Neuronal stem cell (in vitro differentiated cells): ENCODE results near the gene LNX2. TPM values are rescaled to one million over a fixed set of nuclear protein-coding genes. Genes with fewer than 3 reads are reported as not detected.

Source experiments
- DNase-seq: peaks from one replicate; pipeline ENCODE4 v3.0.0-alpha.2; 2013; ENCODE audit warnings: low spot score
- H2AFZ ChIP-seq: one replicate; pipeline ENCODE4 v1.6.1; 2013; ENCODE audit warnings: mild to moderate bottlenecking, low read length, inconsistent platforms
- H2AK5ac ChIP-seq: 2 replicates; pipeline ENCODE4 v1.6.1; 2013; ENCODE audit warnings: low read depth, mild to moderate bottlenecking, inconsistent platforms, low read length, moderate library complexity, mixed read lengths
- H2BK120ac ChIP-seq: 2 replicates; pipeline ENCODE4 v1.6.1; 2013; ENCODE audit warnings: low read depth, mild to moderate bottlenecking, inconsistent platforms, low read length, moderate library complexity, mixed read lengths
- H2BK12ac ChIP-seq: one replicate; pipeline ENCODE4 v1.6.1; 2013; ENCODE audit warnings: low read length, inconsistent platforms
- H2BK15ac ChIP-seq: 2 replicates; pipeline ENCODE4 v1.6.1; 2013; ENCODE audit warnings: mild to moderate bottlenecking, low read length, inconsistent platforms, mixed read lengths
- H2BK5ac ChIP-seq: one replicate; pipeline ENCODE4 v1.6.1; 2013; ENCODE audit warnings: inconsistent platforms, mild to moderate bottlenecking, low read length, moderate library complexity
- H3K14ac ChIP-seq: one replicate; pipeline ENCODE4 v1.6.1; 2013; ENCODE audit warnings: low read length, inconsistent platforms
- H3K18ac ChIP-seq: 2 replicates; pipeline ENCODE4 v1.6.1; 2013; ENCODE audit warnings: low read length, inconsistent platforms
- H3K23ac ChIP-seq: 2 replicates; pipeline ENCODE4 v1.6.1; 2013; ENCODE audit warnings: low read depth, mild to moderate bottlenecking, mixed read lengths, low read length, inconsistent platforms; ENCODE audit not compliant: poor library complexity
- H3K27ac ChIP-seq: replicated peaks from 3 replicates; pipeline ENCODE4 v1.5.1; 2013; ENCODE audit warnings: low read length, inconsistent platforms
- H3K27me3 ChIP-seq, 3 experiments: 2 replicates each; pipeline ENCODE4 v1.6.1; 2013; ENCODE audit warnings: low read length in 3 of 3, mild to moderate bottlenecking in 2 of 3, inconsistent platforms in 1 of 3, low read depth in 1 of 3, mixed read lengths in 1 of 3, moderate library complexity in 1 of 3; ENCODE audit not compliant: control insufficient read depth in 3 of 3, insufficient read depth in 3 of 3
- H3K36me3 ChIP-seq, 2 donors: replicated peaks in 1 of 2; 2 replicates each; pipeline ENCODE4 v1.6.1; 2013; ENCODE audit warnings: low read length in 2 of 2; ENCODE audit not compliant: control insufficient read depth in 2 of 2, insufficient read depth in 2 of 2
- H3K4ac ChIP-seq: 2 replicates; pipeline ENCODE4 v1.6.1; 2013; ENCODE audit warnings: inconsistent platforms, mild to moderate bottlenecking, low read length, moderate library complexity
- H3K4me1 ChIP-seq, 2 donors: 1 replicate in 1 of 2; 2 replicates in 1 of 2; pipeline ENCODE4 v1.6.1; 2013; ENCODE audit warnings: low read length in 2 of 2, low read depth in 1 of 2; ENCODE audit not compliant: control insufficient read depth in 2 of 2, insufficient read depth in 1 of 2
- H3K4me2 ChIP-seq: one replicate; pipeline ENCODE4 v1.6.1; 2013; ENCODE audit warnings: mild to moderate bottlenecking, low read length, inconsistent platforms; ENCODE audit not compliant: insufficient read depth, poor library complexity, severe bottlenecking
- H3K4me3 ChIP-seq, 2 donors: 2 replicates each; pipeline ENCODE4 v1.5.1; 2013; ENCODE audit warnings: low read length in 2 of 2, mild to moderate bottlenecking in 2 of 2, inconsistent platforms in 1 of 2, moderate library complexity in 1 of 2
- H3K79me1 ChIP-seq: one replicate; pipeline ENCODE4 v1.6.1; 2013; ENCODE audit warnings: low read depth, mild to moderate bottlenecking, inconsistent platforms, low read length, moderate library complexity
- H3K9ac ChIP-seq: one replicate; pipeline ENCODE4 v1.6.1; 2013; ENCODE audit warnings: mild to moderate bottlenecking, low read depth, low read length, inconsistent platforms; ENCODE audit not compliant: poor library complexity
- H3K9me3 ChIP-seq, 2 donors: replicated peaks in 1 of 2; 2 replicates each; pipeline versions ENCODE3 to v1.6.1; 2013; ENCODE audit warnings: low read length in 2 of 2, mild to moderate bottlenecking in 2 of 2, inconsistent platforms in 1 of 2, low read depth in 1 of 2, mixed read lengths in 1 of 2, moderate library complexity in 1 of 2; ENCODE audit not compliant: control insufficient read depth in 2 of 2, insufficient read depth in 1 of 2
- H4K8ac ChIP-seq: one replicate; pipeline ENCODE4 v1.6.1; 2013; ENCODE audit warnings: low read depth, mild to moderate bottlenecking, inconsistent platforms, low read length, moderate library complexity
- H4K91ac ChIP-seq: one replicate; pipeline ENCODE4 v1.6.1; 2013; ENCODE audit warnings: low read length, low read depth, mild to moderate bottlenecking, inconsistent platforms; ENCODE audit not compliant: poor library complexity
- WGBS, 2 donors: extraction: QIAGEN DNeasy Blood & Tissue Kit; methylation state at CpG; one replicate each; pipeline ENCODE4 v1.1.7; 2013; ENCODE audit warnings: missing lambda C conversion rate in 2 of 2, mixed read lengths in 1 of 2; ENCODE audit not compliant: insufficient read length in 2 of 2, insufficient replicate concordance in 1 of 2; ENCODE audit errors: extremely low coverage in 2 of 2; 5-methylcytosine and 5-hydroxymethylcytosine counted together
- polyA plus RNA-seq, 2 experiments: library from polyadenylated mRNA; stranded (reverse); fragments of 200-250 nt; gene quantifications; one replicate each; pipeline ENCODE4 v1.2.3, GENCODE V29; 2013

Gene LNX2
- 6.8 TPM for polyA plus RNA-seq (2013, experiment 1 of 2)
- polyA plus RNA-seq (2013, experiment 2 of 2): 7.0 TPM

- no peak within 1 kb of the TSS for H2BK12ac ChIP-seq
- H3K27ac ChIP-seq: peak within 1 kb of the TSS; percentile 82
- peak within 1 kb of the TSS; percentile 73 for H3K9ac ChIP-seq
- no peaks in the 10 kb centered on the region for H3K27me3 ChIP-seq
- H3K4me2 ChIP-seq: peak within 1 kb of the TSS; percentile 92
- H3K14ac ChIP-seq: peak within 1 kb of the TSS; percentile 51
- no CpG with 5 or more reads among the region's 79 CpGs for WGBS, 2 donors
- peak within 1 kb of the TSS; percentile 54 for H2BK5ac ChIP-seq
- peaks cover 4% of the 10 kb centered on the region for H3K79me1 ChIP-seq
- H2AK5ac ChIP-seq: peak within 1 kb of the TSS; percentile 41
- H4K8ac ChIP-seq: no peak within 1 kb of the TSS
- H4K91ac ChIP-seq: no peak within 1 kb of the TSS
- H3K18ac ChIP-seq: peak within 1 kb of the TSS; percentile 95
- peak within 1 kb of the TSS; percentile 95 to 99 for H3K4me3 ChIP-seq
- peaks cover 9 to 28% of the 10 kb centered on the region in 2 donors for H3K36me3 ChIP-seq
- H3K4ac ChIP-seq: no peak within 1 kb of the TSS
- peak within 1 kb of the TSS; percentile 77 for H3K23ac ChIP-seq
- H3K9me3 ChIP-seq: peaks cover 0 to 8% of the 10 kb centered on the region in 2 donors
- peak; percentile 96 for DNase-seq
- H2AFZ ChIP-seq: peak within 1 kb of the TSS; percentile 97
- H2BK120ac ChIP-seq: no peak within 1 kb of the TSS
- H3K4me1 ChIP-seq: peaks cover 6 to 10% of the 10 kb centered on the region in 2 donors
- no peak within 1 kb of the TSS for H2BK15ac ChIP-seq
Measured at GRCh38 chr13:27620377-27621115, at the start of gene LNX2. LNX2 (minus strand) TSS chr13:27620529; CDS start chr13:27581703, 38,826 bp downstream.

- no peak for DNase-seq
- H3K9me3 ChIP-seq: peaks cover 0 to 1% of the 10 kb centered on the region in 2 donors
- H3K36me3 ChIP-seq: peaks cover 4 to 27% of the 10 kb centered on the region in 2 donors
- no peaks in the 10 kb centered on the region for H3K79me1 ChIP-seq
- H3K27ac ChIP-seq: no peak overlapping the region
- H3K18ac ChIP-seq: no peak overlapping the region
- H2BK120ac ChIP-seq: no peak overlapping the region
- no peak overlapping the region for H4K91ac ChIP-seq
- H2BK5ac ChIP-seq: no peak overlapping the region
- H3K4me3 ChIP-seq: no peak overlapping the region
- no peak overlapping the region for H3K23ac ChIP-seq
- no peak overlapping the region for H3K9ac ChIP-seq
- no peak overlapping the region for H2BK12ac ChIP-seq
- H2AK5ac ChIP-seq: no peak overlapping the region
- no peaks in the 10 kb centered on the region for H3K27me3 ChIP-seq
- H3K4me1 ChIP-seq: peaks cover 0 to 2% of the 10 kb centered on the region in 2 donors
- H2AFZ ChIP-seq: no peak overlapping the region
- H2BK15ac ChIP-seq: no peak overlapping the region
- H3K4ac ChIP-seq: no peak overlapping the region
- H3K4me2 ChIP-seq: no peak overlapping the region
- H4K8ac ChIP-seq: no peak overlapping the region
- no CpG with 5 or more reads among the region's 2 CpGs for WGBS, 2 donors
- H3K14ac ChIP-seq: no peak overlapping the region
Measured at GRCh38 chr13:27667946-27668345, 47.6 kb upstream of the LNX2 start.

- Histone ChIP-seq H2BK5ac (no peak overlapping the region), H2AFZ (no peak overlapping the region), H2AK5ac (no peak overlapping the region), H2BK15ac (no peak overlapping the region), H3K14ac (no peak overlapping the region), H3K27me3 (no peaks in the 10 kb centered on the region), H4K8ac (no peak overlapping the region), H2BK12ac (no peak overlapping the region), H3K4me3 (no peak overlapping the region), H4K91ac (no peak overlapping the region), H3K79me1 (no peaks in the 10 kb centered on the region), H3K4me2 (no peak overlapping the region), H3K27ac (peak overlapping the region; percentile 32), H3K23ac (no peak overlapping the region), H3K4me1 (peaks cover 0 to 2% of the 10 kb centered on the region in 2 donors), H3K9me3 (peaks cover 0 to 1% of the 10 kb centered on the region in 2 donors), H3K9ac (no peak overlapping the region), H3K36me3 (peaks cover 4 to 27% of the 10 kb centered on the region in 2 donors), H2BK120ac (no peak overlapping the region), H3K4ac (no peak overlapping the region), H3K18ac (no peak overlapping the region)
- no CpG with 5 or more reads among the region's 3 CpGs for WGBS, 2 donors
- no peak for DNase-seq
Measured at GRCh38 chr13:27666951-27667350, 46.6 kb upstream of the LNX2 start.

- no peak overlapping the region for H4K91ac ChIP-seq
- H3K4me3 ChIP-seq: no peak overlapping the region
- no peak overlapping the region for H2BK15ac ChIP-seq
- no peaks in the 10 kb centered on the region for H3K79me1 ChIP-seq
- H2BK12ac ChIP-seq: no peak overlapping the region
- no peak overlapping the region for H2BK5ac ChIP-seq
- H3K36me3 ChIP-seq: peaks cover 4 to 27% of the 10 kb centered on the region in 2 donors
- H3K4ac ChIP-seq: no peak overlapping the region
- no peak overlapping the region for H3K18ac ChIP-seq
- H3K23ac ChIP-seq: no peak overlapping the region
- no peaks in the 10 kb centered on the region for H3K27me3 ChIP-seq
- no peak overlapping the region for H2BK120ac ChIP-seq
- no peak overlapping the region for H3K27ac ChIP-seq
- no peak overlapping the region for H3K14ac ChIP-seq
- DNase-seq: no peak
- H2AK5ac ChIP-seq: no peak overlapping the region
- peaks cover 0 to 2% of the 10 kb centered on the region in 2 donors for H3K4me1 ChIP-seq
- peaks cover 0 to 1% of the 10 kb centered on the region in 2 donors for H3K9me3 ChIP-seq
- H4K8ac ChIP-seq: no peak overlapping the region
- H3K9ac ChIP-seq: peak overlapping the region; percentile 14
- H3K4me2 ChIP-seq: no peak overlapping the region
- H2AFZ ChIP-seq: no peak overlapping the region
- WGBS, 2 donors: no CpG with 5 or more reads among the region's 19 CpGs
Measured at GRCh38 chr13:27665761-27666160, 45.4 kb upstream of the LNX2 start.
